Left cardiac atrium (tissue), 4 donors: ENCODE measurements around the gene CEP170B. TPM values are rescaled to one million over a fixed set of nuclear protein-coding genes. Genes with fewer than 3 reads are reported as not detected.
"Not testable (repeated sequence)": the region's sequence is repeated elsewhere in the genome, so short reads cannot be mapped to it uniquely, and the experiment has no call there.

Source experiments
- ATAC-seq, 2 donors: fragments of 200-7000 bp; cut with Tn5 transposase; one replicate each; pipeline ENCODE4 v1.9.1; 2020; ENCODE audit warnings: mild to moderate bottlenecking in 2 of 2, moderate library complexity in 2 of 2
- DNase-seq: peaks from one replicate; pipeline ENCODE4 v3.0.0-alpha.2; 2020
- intact Hi-C, 2 donors: fragments of 100-400 bp; cut with DNase I; formaldehyde crosslinking; loops; one replicate each; pipeline versions ENCODE4 v1.14.1 to v1.15.1; 2022 to 2023
- total RNA-seq, 2 donors: library from RNA; stranded (reverse); fragmentation: NEBNext Ultra II Directional; extraction: Animal tissue kit (Norgen Biotek cat#: 25700); gene quantifications; one replicate each; pipeline ENCODE4 v1.2.1, GENCODE V29; 2021
- donor health status: DM: no; HTN: yes; CAD: no.
- donor health status: DM: no; HTN: yes; CAD: no; lungs with severe emphysema.
- donor health status: DM: yes; HTN: yes; CAD: no.
- donor health status: Dilated cardiomyopathy.

Gene CEP170B
- total RNA-seq, 2 donors from 2014 or later: 12.4 to 17.2 TPM

DNA sequence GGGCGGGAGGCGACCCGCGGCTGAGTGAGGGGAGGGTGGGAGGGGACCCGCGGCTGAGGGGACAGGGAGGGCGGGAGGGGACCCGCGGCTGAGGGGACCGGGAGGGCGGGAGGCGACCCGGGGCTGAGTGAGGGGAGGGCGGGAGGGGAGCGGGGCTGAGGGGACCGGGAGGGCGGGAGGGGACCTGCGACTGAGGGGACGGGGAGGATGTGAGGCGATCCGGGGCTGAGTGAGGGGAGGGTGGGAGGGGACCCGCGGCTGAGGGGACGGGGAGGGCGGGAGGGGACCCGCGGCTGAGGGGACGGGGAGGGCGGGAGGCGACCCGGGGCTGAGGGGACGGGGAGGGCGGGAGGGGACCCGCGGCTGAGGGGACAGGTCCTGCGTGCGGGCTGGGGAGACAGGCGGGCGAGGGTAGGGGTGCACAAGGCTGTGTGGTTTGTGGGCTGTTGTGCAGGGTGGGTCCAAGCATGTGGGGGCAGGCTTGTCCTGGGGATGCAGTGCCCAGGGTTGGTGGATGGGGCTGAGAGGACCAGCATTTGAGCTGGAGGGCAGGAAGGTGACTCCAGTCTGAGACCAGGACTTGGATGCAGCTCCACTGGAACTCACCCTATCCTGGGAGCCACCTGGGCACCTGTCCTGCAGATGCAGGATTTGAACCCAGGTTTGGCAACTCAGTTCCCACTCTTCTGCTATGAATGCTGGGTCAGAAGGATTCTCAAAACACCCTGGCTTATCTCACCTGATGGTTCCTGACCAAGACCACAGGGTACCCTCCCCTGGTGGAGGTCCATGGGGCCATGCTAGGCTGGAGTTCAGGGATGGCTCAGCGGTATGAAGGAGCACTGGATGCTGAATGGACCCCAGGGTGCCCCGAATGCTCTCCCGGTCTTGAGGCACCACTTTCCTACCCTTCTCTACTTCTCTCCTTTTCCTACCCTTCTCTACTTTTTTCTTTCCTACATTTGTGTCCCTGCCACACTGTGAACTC, 69.0 kb downstream of the CEP170B start:
- ATAC-seq (no peak), DNase-seq (peak; percentile 22)
- intact Hi-C loops: loop anchor here in 1 of 2 donors (5.0 kb wide), 1 partner anchor 38 kb away; no protein-coding TSS in a partner anchor

DNA sequence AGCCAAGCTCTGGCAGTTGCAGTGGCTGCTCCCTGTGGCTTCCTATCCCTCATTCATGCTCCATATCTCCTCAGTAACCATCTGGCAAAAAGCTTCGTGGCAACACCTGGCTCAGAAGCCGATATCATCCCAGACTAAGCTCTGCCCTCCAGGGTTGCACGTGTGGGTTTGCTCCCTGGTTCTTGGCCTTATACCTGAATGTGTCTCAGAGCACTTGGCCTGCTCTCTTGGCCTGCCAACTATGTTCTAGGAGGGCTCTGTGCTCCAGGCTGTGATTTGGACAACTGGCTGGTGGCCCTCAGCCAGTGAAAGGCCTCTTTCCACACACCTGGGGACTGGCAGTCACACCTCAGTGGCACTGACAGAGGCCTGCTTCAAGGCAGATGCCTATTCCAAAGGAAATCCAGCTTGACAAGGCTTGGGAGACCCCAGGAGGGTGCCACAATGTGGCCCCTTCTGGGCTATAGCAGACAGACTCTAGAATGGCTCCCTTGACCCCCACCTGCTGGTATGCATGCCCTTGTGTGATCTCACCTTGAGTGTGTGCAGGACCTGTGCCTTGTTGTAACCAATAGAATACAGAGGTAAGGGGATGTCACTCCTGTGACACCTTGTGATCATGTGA, 70.1 kb downstream of the CEP170B start:
- no peak for ATAC-seq
- intact Hi-C loops: no loop called here
- no peak for DNase-seq

- ATAC-seq (no peak), DNase-seq (peak; percentile 6)
- intact Hi-C loops: no loop called here
Measured at GRCh38 chr14:104935955-104936354, 70.9 kb downstream of the CEP170B start.

GRCh38 chr14:104936361-104937155, 71.5 kb downstream of the CEP170B start:
- ATAC-seq (no peak), DNase-seq (peak; percentile 3)
- intact Hi-C loops: no loop called here

DNA sequence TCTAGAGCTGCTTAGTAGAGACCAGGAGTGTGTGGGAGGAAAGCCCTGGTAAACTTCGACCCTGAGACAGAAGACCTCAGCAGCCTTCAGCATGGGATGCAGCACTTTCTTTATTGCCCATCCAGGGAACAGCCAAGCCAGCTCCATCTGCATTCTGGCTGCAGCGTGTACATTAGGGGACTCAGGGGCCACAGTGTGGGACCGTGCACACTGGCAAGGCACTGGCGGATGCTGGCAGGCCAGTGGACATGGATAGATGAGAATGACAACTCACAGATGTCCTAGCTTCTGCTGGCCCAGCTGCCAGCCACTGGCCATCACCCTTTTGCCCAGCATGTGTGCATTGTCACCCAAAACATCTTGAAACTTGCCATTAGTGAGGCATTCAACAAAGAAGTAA, 72.1 kb downstream of the CEP170B start:
- ATAC-seq: no peak
- intact Hi-C loops: no loop called here

GRCh38 chr14:104937694-104938365, 72.8 kb downstream of the CEP170B start:
- DNase-seq: no peak
- ATAC-seq: no peak
- intact Hi-C loops: no loop called here

More for the DNA sequence above, 72.1 kb downstream of the CEP170B start:
- DNase-seq: peak; percentile 7

- ATAC-seq: no peak
- no peak for DNase-seq
- intact Hi-C loops: no loop called here
Measured at GRCh38 chr14:104938436-104938835, 73.4 kb downstream of the CEP170B start.

DNA sequence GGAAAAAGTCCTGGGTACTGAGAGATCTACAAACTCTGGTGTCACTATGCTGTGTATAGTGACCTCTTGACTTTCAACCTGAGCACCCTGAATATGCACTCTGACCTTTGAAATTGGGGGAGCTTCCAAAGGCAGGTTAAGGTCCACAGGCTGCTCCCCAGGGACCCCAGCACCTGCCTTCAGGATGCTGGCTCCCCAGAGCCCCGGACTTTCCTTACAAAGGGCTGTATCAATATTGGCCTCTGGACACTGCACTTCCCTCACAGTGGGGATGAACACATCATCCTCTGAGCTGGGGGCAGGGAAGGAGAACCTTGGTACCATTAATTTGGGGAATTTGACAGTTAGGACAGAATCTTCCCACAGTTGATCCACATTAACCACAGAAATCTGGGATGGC, 73.9 kb downstream of the CEP170B start:
- ATAC-seq: no peak
- intact Hi-C loops: no loop called here
- DNase-seq: peak; percentile 5

GRCh38 chr14:104939666-104940410, 74.8 kb downstream of the CEP170B start:
- DNase-seq (peak; percentile 8), ATAC-seq (no peak)
- intact Hi-C loops: no loop called here

DNA sequence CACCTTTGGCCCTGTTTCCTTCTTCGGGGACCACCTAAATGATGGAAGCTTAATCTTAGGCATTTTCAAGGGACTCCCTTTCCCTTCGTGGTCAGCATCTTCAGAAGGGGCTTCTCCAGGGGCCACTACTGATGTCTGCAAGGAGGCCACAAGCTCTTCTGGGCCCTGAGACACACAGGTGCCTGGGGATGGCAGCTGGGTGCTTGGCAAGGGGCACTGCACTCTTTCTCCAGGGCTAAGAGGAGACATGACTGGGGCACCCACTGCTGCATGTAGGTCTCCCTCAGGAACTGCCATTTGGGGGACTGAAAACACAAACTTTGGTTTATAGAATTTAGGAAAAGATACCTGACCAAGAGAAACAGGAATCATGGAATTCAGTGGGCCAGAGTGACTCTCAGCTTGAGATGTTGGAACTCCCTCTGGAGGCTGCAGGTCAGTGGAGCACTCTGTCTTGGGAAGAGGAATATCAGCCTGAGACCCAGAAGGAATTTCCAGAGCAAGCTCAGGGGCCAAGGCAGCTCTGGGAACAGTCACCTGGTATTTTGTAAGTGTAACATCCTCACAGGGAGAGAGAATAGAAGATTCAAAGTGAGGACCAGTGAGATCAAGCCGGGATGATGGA, 75.6 kb downstream of the CEP170B start:
- intact Hi-C loops: no loop called here
- no peak for ATAC-seq

GRCh38 chr14:104941508-104942365, 76.7 kb downstream of the CEP170B start:
- ATAC-seq (no peak), DNase-seq (peak; percentile 20)
- intact Hi-C loops: no loop called here

More for the DNA sequence above, 75.6 kb downstream of the CEP170B start:
- peak; percentile 3 for DNase-seq

GRCh38 chr14:104942586-104942985, 77.5 kb downstream of the CEP170B start:
- ATAC-seq: no peak
- intact Hi-C loops: no loop called here
- peak; percentile 15 for DNase-seq

DNA sequence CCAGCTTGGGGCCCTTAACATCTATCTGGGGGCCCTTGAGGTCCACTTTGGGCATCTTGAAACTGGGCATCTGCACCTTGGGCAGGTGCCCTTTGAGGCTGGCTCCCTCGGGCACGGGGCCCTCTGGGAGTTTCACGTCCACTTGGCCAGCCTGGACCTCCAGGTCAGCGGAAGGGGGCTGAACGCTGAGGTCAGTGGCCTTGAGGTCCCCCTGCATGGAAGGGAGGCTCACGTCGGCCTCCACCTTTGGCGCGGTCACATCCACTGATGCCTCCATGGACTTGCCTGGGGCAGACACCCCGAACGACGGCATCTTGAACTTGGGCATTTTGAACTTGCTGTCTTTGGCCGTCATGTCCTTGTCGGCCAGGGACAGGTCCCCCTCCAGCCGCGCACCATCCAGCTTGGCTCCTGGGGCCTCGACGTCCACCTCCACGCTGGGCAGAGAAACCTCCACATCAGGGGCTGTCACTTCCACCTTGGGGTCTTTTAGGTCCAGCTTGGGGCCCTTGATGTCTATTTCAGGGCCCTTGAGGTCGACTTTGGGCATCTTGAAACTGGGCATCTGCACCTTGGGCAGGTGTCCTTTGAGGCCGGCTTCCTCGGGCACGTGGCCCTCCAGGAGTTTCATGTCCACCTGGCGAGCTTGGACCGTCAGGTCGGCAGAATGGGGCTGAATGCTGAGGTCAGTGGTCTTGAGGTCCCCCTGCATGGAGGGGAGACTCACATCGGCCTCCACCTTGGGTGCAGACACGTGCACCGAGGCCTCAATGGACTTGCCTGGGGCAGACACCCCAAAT, 78.3 kb downstream of the CEP170B start:
- peak; percentile 16 for DNase-seq
- intact Hi-C loops, ATAC-seq: not testable (repeated sequence)

DNA sequence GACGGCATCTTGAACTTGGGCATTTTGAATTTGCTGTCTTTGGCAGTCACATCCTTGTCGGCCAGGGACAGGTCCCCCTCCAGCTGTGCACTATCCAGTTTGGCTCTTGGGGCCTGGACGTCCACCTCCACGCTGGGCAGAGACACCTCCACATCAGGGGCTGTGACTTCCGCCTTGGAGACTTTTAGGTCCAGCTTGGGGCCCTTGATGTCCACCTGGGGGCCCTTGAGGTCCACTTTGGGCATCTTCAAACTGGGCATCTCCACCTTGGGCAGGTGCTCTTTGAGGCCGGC, 78.9 kb downstream of the CEP170B start:
- DNase-seq: peak; percentile 7
- ATAC-seq, intact Hi-C loops: not testable (repeated sequence)

- peak; percentile 10 for DNase-seq
- intact Hi-C loops, ATAC-seq: not testable (repeated sequence)
Measured at GRCh38 chr14:104944436-104945205, 79.6 kb downstream of the CEP170B start.
